IMR-90 (cell line): ENCODE results near the gene ZNF276. TPM values are rescaled to one million over a fixed set of nuclear protein-coding genes. Genes with fewer than 3 reads are reported as not detected.

Experiments
- ATAC-seq: fragments of 200-7000 bp; cut with Tn5 transposase; 2 replicates; pipeline ENCODE4 v1.9.1; 2020; ENCODE audit warnings: low read depth, mild to moderate bottlenecking, moderate library complexity
- BruUV-seq: library from RNA; stranded (reverse); fragments of 400-500 nt; replicated peaks from 2 replicates; lab custom pipeline; 2021; lab: Mats Ljungman, UMichigan
- CTCF ChIA-PET: fragments of 300-600 bp; formaldehyde crosslinking; extraction: SDS; loops from one replicate; lab custom pipeline; 2021; ENCODE audit warnings: antibody characterized with exemption; lab: Yijun Ruan, JAX
- POLR2A ChIA-PET: fragments of 300-600 bp; sonication (Branson Sonifier 250); formaldehyde crosslinking; loops from one replicate; lab custom pipeline; 2022; ENCODE audit warnings: antibody characterized with exemption; ENCODE audit not compliant: unreplicated experiment; lab: Charles Lee
- DNase-seq: peaks from one replicate; pipeline ENCODE4 v3.0.0; 2013
- H2AFZ ChIP-seq: replicated peaks from 2 replicates; pipeline ENCODE3; 2013; ENCODE audit warnings: low read length, mild to moderate bottlenecking; ENCODE audit not compliant: poor library complexity
- H2AK5ac ChIP-seq: 2 replicates; pipeline ENCODE4 v1.6.1; 2013; ENCODE audit warnings: low read depth, low read length, inconsistent platforms
- H2AK9ac ChIP-seq: replicated peaks from 2 replicates; pipeline ENCODE3; 2013; ENCODE audit warnings: mild to moderate bottlenecking, low read depth, low read length, moderate library complexity; ENCODE audit not compliant: poor library complexity
- H2BK120ac ChIP-seq: 2 replicates; pipeline ENCODE4 v1.6.1; 2013; ENCODE audit warnings: low read depth, low read length, inconsistent platforms
- H2BK15ac ChIP-seq: 3 replicates; pipeline ENCODE4 v1.6.1; 2013; ENCODE audit warnings: low read depth, low read length, inconsistent platforms
- H2BK20ac ChIP-seq: 2 replicates; pipeline ENCODE4 v1.6.1; 2013; ENCODE audit warnings: low read depth, mild to moderate bottlenecking, inconsistent platforms, low read length, moderate library complexity
- H2BK5ac ChIP-seq: 2 replicates; pipeline ENCODE4 v1.6.1; 2013; ENCODE audit warnings: mild to moderate bottlenecking, low read depth, low read length, inconsistent platforms; ENCODE audit not compliant: poor library complexity, severe bottlenecking
- H3K14ac ChIP-seq: replicated peaks from 2 replicates; pipeline ENCODE4 v1.6.1; 2013; ENCODE audit warnings: low read depth, low read length, inconsistent platforms
- H3K18ac ChIP-seq: 2 replicates; pipeline ENCODE4 v1.6.1; 2013; ENCODE audit warnings: low read depth, low read length, control low read depth
- H3K23ac ChIP-seq: 2 replicates; pipeline ENCODE4 v1.6.1; 2013; ENCODE audit warnings: low read depth, low read length, inconsistent platforms
- H3K27ac ChIP-seq: 2 replicates; pipeline ENCODE4 v1.5.1; 2013; ENCODE audit warnings: mild to moderate bottlenecking, control low read depth, low read length; ENCODE audit not compliant: insufficient read depth
- H3K27me3 ChIP-seq: 2 replicates; pipeline ENCODE4 v1.6.1; 2013; ENCODE audit warnings: low read length; ENCODE audit not compliant: control insufficient read depth, insufficient read depth
- H3K36me3 ChIP-seq: 2 replicates; pipeline ENCODE4 v1.6.1; 2013; ENCODE audit warnings: low read length, mixed read lengths; ENCODE audit not compliant: control insufficient read depth, insufficient read depth
- H3K4ac ChIP-seq: 2 replicates; pipeline ENCODE4 v1.6.1; 2013; ENCODE audit warnings: low read depth, low read length, inconsistent platforms
- H3K4me1 ChIP-seq: 2 replicates; pipeline ENCODE4 v1.6.1; 2013; ENCODE audit warnings: low read length, mixed read lengths; ENCODE audit not compliant: control insufficient read depth, insufficient read depth
- H3K4me2 ChIP-seq: 2 replicates; pipeline ENCODE4 v1.6.1; 2013; ENCODE audit warnings: low read depth, mild to moderate bottlenecking, control low read depth, low read length, moderate library complexity
- H3K4me3 ChIP-seq: 2 replicates; pipeline ENCODE4 v1.5.1; 2013; ENCODE audit warnings: low read depth, mild to moderate bottlenecking, control low read depth, low read length, moderate library complexity; ENCODE audit not compliant: insufficient read depth
- H3K56ac ChIP-seq: 2 replicates; pipeline ENCODE4 v1.6.1; 2013; ENCODE audit warnings: low read length, inconsistent platforms; ENCODE audit not compliant: insufficient read depth; ENCODE audit errors: extremely low read depth
- H3K79me1 ChIP-seq, 2 experiments: 2 replicates each; pipeline ENCODE4 v1.6.1; 2013; ENCODE audit warnings: low read length in 2 of 2, inconsistent platforms in 1 of 2, low read depth in 1 of 2
- H3K9ac ChIP-seq: 2 replicates; pipeline ENCODE4 v1.6.1; 2013; ENCODE audit warnings: low read depth, low read length, control low read depth
- H3K9me1 ChIP-seq: 2 replicates; pipeline ENCODE4 v1.6.1; 2013; ENCODE audit warnings: low read length, inconsistent platforms; ENCODE audit not compliant: insufficient read depth
- H3K9me3 ChIP-seq: 2 replicates; pipeline ENCODE4 v1.6.1; 2013; ENCODE audit warnings: low read length; ENCODE audit not compliant: control insufficient read depth, insufficient read depth
- H4K20me1 ChIP-seq: 2 replicates; pipeline ENCODE4 v1.6.1; 2013; ENCODE audit warnings: low read length, inconsistent platforms; ENCODE audit not compliant: insufficient read depth
- H4K5ac ChIP-seq: 2 replicates; pipeline ENCODE4 v1.6.1; 2013; ENCODE audit warnings: mild to moderate bottlenecking, low read depth, low read length, control low read depth
- H4K8ac ChIP-seq, 2 experiments: 2 replicates each; pipeline ENCODE4 v1.6.1; 2013; ENCODE audit warnings: low read depth in 2 of 2, low read length in 2 of 2, control low read depth in 1 of 2, inconsistent platforms in 1 of 2
- H4K91ac ChIP-seq: 2 replicates; pipeline ENCODE4 v1.6.1; 2013; ENCODE audit warnings: low read depth, low read length, inconsistent platforms; ENCODE audit not compliant: insufficient read depth
- BHLHE40 ChIP-seq: fragments of 150-350 bp; IDR thresholded peaks from 2 replicates; pipeline ENCODE4 v1.6.1; 2016; ENCODE audit warnings: mild to moderate bottlenecking, low read depth, low read length
- MAFK ChIP-seq: IDR thresholded peaks from 2 replicates; pipeline ENCODE4 v1.6.1; 2012; ENCODE audit warnings: low read depth, low read length, improper control_type of control experiment
- MAZ ChIP-seq: IDR thresholded peaks from 2 replicates; pipeline ENCODE4 v1.6.1; 2012; ENCODE audit warnings: low read depth, mild to moderate bottlenecking, low read length, improper control_type of control experiment, moderate library complexity, borderline replicate concordance
- POLR2A ChIP-seq: IDR thresholded peaks from 2 replicates; pipeline ENCODE4 v1.6.1; 2012; ENCODE audit warnings: mild to moderate bottlenecking, low read depth, low read length
- RCOR1 ChIP-seq: IDR thresholded peaks from 2 replicates; pipeline ENCODE4 v1.6.1; 2012; ENCODE audit warnings: mild to moderate bottlenecking, low read length, improper control_type of control experiment; ENCODE audit not compliant: insufficient replicate concordance
- RFX5 ChIP-seq: IDR thresholded peaks from 2 replicates; pipeline ENCODE4 v1.8.0; 2012; ENCODE audit warnings: low read depth, mild to moderate bottlenecking, low read length, moderate library complexity
- WGBS, 2 experiments: methylation state at CpG; one replicate each; pipeline versions ENCODE4 v1.1.5 to v1.1.7; 2013; ENCODE audit warnings: missing lambda C conversion rate in 2 of 2; ENCODE audit not compliant: insufficient read length in 1 of 2; ENCODE audit errors: extremely low coverage in 2 of 2; 5-methylcytosine and 5-hydroxymethylcytosine counted together
- dilution Hi-C: fragments of 300-500 bp; cut with HindIII; formaldehyde crosslinking; loops from one replicate; pipeline ENCODE4 v1.14.3; 2018; ENCODE audit warnings: low sequenced_read_pairs; ENCODE audit not compliant: unreplicated experiment
- in situ Hi-C: fragments of 300-500 bp; cut with MboI; formaldehyde crosslinking; loops from 3 replicates; pipeline ENCODE4 v1.14.3; 2019; ENCODE audit warnings: low sequenced_read_pairs, inconsistent platforms, mixed read lengths
- intact Hi-C: fragments of 100-400 bp; cut with micrococcal nuclease; formaldehyde crosslinking; loops from 2 replicates; pipeline ENCODE4 v1.10.0; 2022
- polyA plus RNA-seq, 3 experiments: library from polyadenylated mRNA; depleted of rRNA; stranded (reverse); fragments of >200 nt; gene quantifications; 2 replicates each; pipeline ENCODE4 v1.2.3, GENCODE V29; 2012; ENCODE audit warnings: low replicate concordance in 1 of 3
- total RNA-seq: library from RNA; depleted of rRNA; stranded (reverse); fragments of >200 nt; gene quantifications from 2 replicates; pipeline ENCODE4 v1.2.3, GENCODE V29; 2012

ZNF276 gene
- total and polyA plus RNA-seq, 2 of the 4 experiments (the other 2 are of a cell fraction) = 4.1 to 18.6 TPM

- no peak for TF ChIP-seq BHLHE40
Observed at GRCh38 chr16:89737341-89738071, 16.2 kb downstream of the ZNF276 start (continued).

- no peak for ATAC-seq
- H2BK120ac ChIP-seq = no peak overlapping the region
- H3K18ac ChIP-seq = no peak overlapping the region
- no peak overlapping the region for H2AK5ac ChIP-seq
- no peak overlapping the region for H4K5ac ChIP-seq
- POLR2A ChIA-PET = no interaction called here
- no peak overlapping the region for H3K4me3 ChIP-seq
- intact Hi-C loops (no loop called here), dilution Hi-C loops (no loop called here), in situ Hi-C loops (no loop called here)
- no peaks in the 10 kb centered on the region for H3K9me3 ChIP-seq
- no peak overlapping the region for H2BK5ac ChIP-seq
- no peak overlapping the region for H2BK20ac ChIP-seq
- H3K23ac ChIP-seq = no peak overlapping the region
- H2BK15ac ChIP-seq = no peak overlapping the region
- no peaks in the 10 kb centered on the region for H3K9me1 ChIP-seq
- BruUV-seq = no TSS peak
- H4K91ac ChIP-seq = no peak overlapping the region
- H3K79me1 ChIP-seq = peaks cover 8 to 10% of the 10 kb centered on the region in 2 experiments; a peak in 3 of 4 replicates
- H4K20me1 ChIP-seq = 0 out of 2 replicates have a peak, but pooled peaks cover 4% of the 10 kb centered on the region
- 96% methylated on average over 4 of the region's 14 CpGs; no CpG with 5 or more reads in 1 of the 2 experiments for WGBS, 2 experiments
- no peak overlapping the region for H3K9ac ChIP-seq
- no peak overlapping the region for H2AFZ ChIP-seq
- H3K56ac ChIP-seq = no peak overlapping the region
- H3K4me2 ChIP-seq = no peak overlapping the region
- H3K36me3 ChIP-seq = peaks cover 69% of the 10 kb centered on the region
- no peak for DNase-seq
- no peak overlapping the region for H2AK9ac ChIP-seq
- no peaks in the 10 kb centered on the region for H3K4me1 ChIP-seq
- no peak overlapping the region for H3K4ac ChIP-seq
- H3K14ac ChIP-seq = no peak overlapping the region
- TF ChIP-seq RCOR1 (no peak), MAFK (no peak), MAZ (no peak), RFX5 (no peak), POLR2A (no peak)
- no peaks in the 10 kb centered on the region for H3K27me3 ChIP-seq
- H4K8ac ChIP-seq = no peak overlapping the region
- CTCF ChIA-PET = no interaction called here
- no peak overlapping the region for H3K27ac ChIP-seq
Observed at GRCh38 chr16:89738072-89738377, 16.7 kb downstream of the ZNF276 start.
